Right cardiac atrium (tissue), 5 donors: ENCODE measurements around the gene SPEF1. TPM values are rescaled to one million over a fixed set of nuclear protein-coding genes. Genes with fewer than 3 reads are reported as not detected.
A peak's percentile ranks its signal among the peaks of the same experiment; 100 is the strongest.

Experiments used
- ATAC-seq, 2 donors: fragments of 200-7000 bp; cut with Tn5 transposase; one replicate each; pipeline versions ENCODE4 v1.8.0 to v1.9.1; 2020; ENCODE audit warnings: moderate library complexity in 2 of 2, mild to moderate bottlenecking in 1 of 2
- DNase-seq, 3 donors: peaks; one replicate each; pipeline ENCODE4 v3.0.0-alpha.2; 2020
- H3K27ac ChIP-seq: one replicate; pipeline ENCODE4 v1.5.1; 2013; ENCODE audit warnings: mild to moderate bottlenecking, low read length, control low read depth, moderate library complexity
- H3K27me3 ChIP-seq: one replicate; pipeline ENCODE4 v1.6.1; 2013; ENCODE audit not compliant: control insufficient read depth, insufficient read depth
- H3K4me1 ChIP-seq: one replicate; pipeline ENCODE4 v1.6.1; 2013; ENCODE audit warnings: low read length; ENCODE audit not compliant: control insufficient read depth, insufficient read depth
- H3K4me3 ChIP-seq: one replicate; pipeline ENCODE4 v1.5.1; 2013; ENCODE audit warnings: low read length, control low read depth
- H3K9me3 ChIP-seq: one replicate; pipeline ENCODE4 v1.6.1; 2013; ENCODE audit warnings: low read length; ENCODE audit not compliant: control insufficient read depth
- WGBS: extraction: QIAGEN DNeasy Blood & Tissue Kit; methylation state at CpG from one replicate; pipeline ENCODE4 v1.1.7; 2013; 5-methylcytosine and 5-hydroxymethylcytosine counted together
- intact Hi-C, 4 donors: fragments of 100-400 bp; cut with DNase I; formaldehyde crosslinking; loops; one replicate each; pipeline versions ENCODE4 v1.11.0 to v1.14.0; 2022 to 2023
- polyA plus RNA-seq: library from polyadenylated mRNA; stranded (reverse); fragments of 200-250 nt; gene quantifications from one replicate; pipeline ENCODE4 v1.2.3, GENCODE V29; 2013
- total RNA-seq, 4 donors: library from RNA; stranded (reverse); fragmentation: NEBNext Ultra II Directional; extraction: Animal tissue kit (Norgen Biotek cat#: 25700); gene quantifications; one replicate each; pipeline ENCODE4 v1.2.1, GENCODE V29; 2021
- donor health status: healthy with polysubstance abuse.
- donor health status: DM: no; HTN: yes; CAD: no.
- donor health status: DM: no; HTN: no; CAD: no.
- donor health status: DM: no; HTN: yes; CAD: no; lungs with severe emphysema.
- donor health status: DM: yes; HTN: yes; CAD: no.

The SPEF1 gene
- total and polyA plus RNA-seq, 5 donors, result 0.07 to 0.50 TPM; not detected in 3

- peak; percentile 58 to 85 for ATAC-seq
- peak overlapping the region; percentile 25 for H3K27ac ChIP-seq
Observed at GRCh38 chr20:3734111-3734843, 47.0 kb downstream of the SPEF1 start.

GRCh38 chr20:3733119-3733995 lies 47.9 kb downstream of the SPEF1 start:
- peak in 1 of 3 donors; percentile 32 for DNase-seq

More at GRCh38 chr20:3734111-3734843, 47.0 kb downstream of the SPEF1 start:
- no peaks in the 10 kb centered on the region for H3K4me1 ChIP-seq
- H3K27me3 ChIP-seq, result no peaks in the 10 kb centered on the region
- intact Hi-C loops, result no loop called here
- H3K4me3 ChIP-seq, result peak overlapping the region; percentile 5
- no peaks in the 10 kb centered on the region for H3K9me3 ChIP-seq
- peak in 2 of 3 donors; percentile 63 to 72 for DNase-seq
- WGBS, result 49% methylated on average over 12 of the region's 12 CpGs

GRCh38 chr20:3732327-3733118 lies 48.7 kb downstream of the SPEF1 start, which contains the start of gene HSPA12B:
Gene HSPA12B, plus strand, starts transcription at chr20:3732685. Its CDS starts 5,990 bp downstream, at chr20:3738675.
- Histone ChIP-seq H3K27ac (peak within 1 kb of the TSS; percentile 21), H3K9me3 (no peaks in the 10 kb centered on the region), H3K4me3 (peak within 1 kb of the TSS; percentile 26), H3K27me3 (no peaks in the 10 kb centered on the region), H3K4me1 (peaks cover 3% of the 10 kb centered on the region)
- peak in 1 of 3 donors; percentile 63 for DNase-seq
- 9% methylated on average over 67 of the region's 67 CpGs for WGBS
- intact Hi-C loops, result no loop called here
- peak; percentile 14 to 20 for ATAC-seq

More at GRCh38 chr20:3733119-3733995, 47.9 kb downstream of the SPEF1 start:
- peak overlapping the region; percentile 26 for H3K4me3 ChIP-seq
- H3K4me1 ChIP-seq, result peaks cover 3% of the 10 kb centered on the region
- H3K9me3 ChIP-seq, result no peaks in the 10 kb centered on the region
- peak; percentile 5 to 33 for ATAC-seq
- 64% methylated on average over 20 of the region's 20 CpGs for WGBS
- intact Hi-C loops, result no loop called here
- H3K27ac ChIP-seq, result peak overlapping the region; percentile 21
- H3K27me3 ChIP-seq, result no peaks in the 10 kb centered on the region

- peaks cover 3% of the 10 kb centered on the region for H3K4me1 ChIP-seq
- no peaks in the 10 kb centered on the region for H3K9me3 ChIP-seq
- H3K27me3 ChIP-seq, result no peaks in the 10 kb centered on the region
- WGBS, result 76% methylated on average over 16 of the region's 16 CpGs
- H3K27ac ChIP-seq, result no peak overlapping the region
- DNase-seq, result peak in 1 of 3 donors; percentile 61
- no peak for ATAC-seq
- no peak overlapping the region for H3K4me3 ChIP-seq
- intact Hi-C loops, result no loop called here
Observed at GRCh38 chr20:3731944-3732326, 49.3 kb downstream of the SPEF1 start.

GRCh38 chr20:3730803-3731672 lies 50.2 kb downstream of the SPEF1 start:
- Histone ChIP-seq H3K4me3 (no peak overlapping the region), H3K9me3 (no peaks in the 10 kb centered on the region), H3K27me3 (no peaks in the 10 kb centered on the region), H3K27ac (peak overlapping the region; percentile 16), H3K4me1 (peaks cover 3% of the 10 kb centered on the region)
- WGBS, result 86% methylated on average over 12 of the region's 12 CpGs
- intact Hi-C loops, result no loop called here
- ATAC-seq, result no peak
- DNase-seq, result peak in 1 of 3 donors; percentile 12

GRCh38 chr20:3729811-3730540 lies 51.3 kb downstream of the SPEF1 start:
- Histone ChIP-seq H3K4me1 (peaks cover 3% of the 10 kb centered on the region), H3K27ac (peak overlapping the region; percentile 16), H3K4me3 (no peak overlapping the region), H3K27me3 (no peaks in the 10 kb centered on the region), H3K9me3 (no peaks in the 10 kb centered on the region)
- ATAC-seq (peak in 1 of 2 donors; percentile 56), DNase-seq (peak in 1 of 3 donors; percentile 55)
- 64% methylated on average over 8 of the region's 8 CpGs for WGBS
- intact Hi-C loops, result no loop called here

GRCh38 chr20:3729378-3729777 lies 51.9 kb downstream of the SPEF1 start:
- DNase-seq, result peak in 1 of 3 donors; percentile 14
- ATAC-seq, result no peak
- H3K4me1 ChIP-seq, result peaks cover 3% of the 10 kb centered on the region

GRCh38 chr20:3728876-3729275 lies 52.4 kb downstream of the SPEF1 start:
- DNase-seq (peak in 1 of 3 donors; percentile 43), ATAC-seq (no peak)
- Histone ChIP-seq H3K27ac (no peak overlapping the region), H3K4me1 (peaks cover 3% of the 10 kb centered on the region), H3K27me3 (no peaks in the 10 kb centered on the region), H3K4me3 (no peak overlapping the region), H3K9me3 (no peaks in the 10 kb centered on the region)
- intact Hi-C loops, result no loop called here
- WGBS, result 64% methylated on average over 3 of the region's 3 CpGs

More at GRCh38 chr20:3729378-3729777, 51.9 kb downstream of the SPEF1 start:
- intact Hi-C loops, result no loop called here
- WGBS, result 94% methylated on average over 6 of the region's 6 CpGs
- Histone ChIP-seq H3K27me3 (no peaks in the 10 kb centered on the region), H3K4me3 (no peak overlapping the region), H3K27ac (no peak overlapping the region), H3K9me3 (no peaks in the 10 kb centered on the region)

GRCh38 chr20:3728354-3728753 lies 52.9 kb downstream of the SPEF1 start:
- DNase-seq (peak in 1 of 3 donors; percentile 33), ATAC-seq (no peak)
- no peak overlapping the region for H3K4me3 ChIP-seq
- no peaks in the 10 kb centered on the region for H3K27me3 ChIP-seq
- no peaks in the 10 kb centered on the region for H3K9me3 ChIP-seq
- intact Hi-C loops, result no loop called here
- H3K4me1 ChIP-seq, result peaks cover 3% of the 10 kb centered on the region
- 88% methylated on average over 5 of the region's 5 CpGs for WGBS
- no peak overlapping the region for H3K27ac ChIP-seq
